HL-60/S4 treated with retinoic acid at 250 ng/mL for 4 days and 3 days (cell line): ENCODE measurements around the gene BOK.
"Not testable (repeated sequence)": the region's sequence is repeated elsewhere in the genome, so short reads cannot be mapped to it uniquely, and the experiment has no call there.

Experiments used
- in situ Hi-C: fragments of 300-500 bp; cut with MboI; formaldehyde crosslinking; loops from 2 replicates; pipeline ENCODE4 v1.7.0; 2022; ENCODE audit warnings: low sequenced_read_pairs

The BOK gene

GRCh38 chr2:241554610-241555322 lies 3.8 kb upstream of the BOK start:
- in situ Hi-C loops = no loop called here

- in situ Hi-C loops = no loop called here
Measured at GRCh38 chr2:241555711-241556110, 2.8 kb upstream of the BOK start.

- in situ Hi-C loops = no loop called here
Measured at GRCh38 chr2:241556746-241557145, 1.8 kb upstream of the BOK start.

- in situ Hi-C loops = no loop called here
Measured at GRCh38 chr2:241559323-241560161, 997 bp downstream of the BOK start.

GRCh38 chr2:241560162-241560882 lies 1.8 kb downstream of the BOK start:
- in situ Hi-C loops = no loop called here

- in situ Hi-C loops = no loop called here
Measured at GRCh38 chr2:241560883-241561474, 2.4 kb downstream of the BOK start.

- in situ Hi-C loops = no loop called here
Measured at GRCh38 chr2:241561832-241562231, 3.3 kb downstream of the BOK start.

GRCh38 chr2:241562269-241562891 lies 3.8 kb downstream of the BOK start:
- in situ Hi-C loops = no loop called here

GRCh38 chr2:241563031-241563507 lies 4.5 kb downstream of the BOK start:
- in situ Hi-C loops = no loop called here

- in situ Hi-C loops = no loop called here
Measured at GRCh38 chr2:241563571-241563980, 5.0 kb downstream of the BOK start.

GRCh38 chr2:241563981-241564595 lies 5.5 kb downstream of the BOK start:
- in situ Hi-C loops = no loop called here

- in situ Hi-C loops = no loop called here
Measured at GRCh38 chr2:241564596-241565410, 6.3 kb downstream of the BOK start.

- in situ Hi-C loops = no loop called here
Measured at GRCh38 chr2:241565411-241565810, 6.9 kb downstream of the BOK start.

- in situ Hi-C loops = not testable (repeated sequence)
Measured at GRCh38 chr2:241566021-241566420, 7.5 kb downstream of the BOK start.

- in situ Hi-C loops = no loop called here
Measured at GRCh38 chr2:241566468-241566867, 7.9 kb downstream of the BOK start.

- in situ Hi-C loops = not testable (repeated sequence)
Measured at GRCh38 chr2:241567266-241567665, 8.7 kb downstream of the BOK start.

- in situ Hi-C loops = no loop called here
Measured at GRCh38 chr2:241567776-241568175, 9.2 kb downstream of the BOK start.

GRCh38 chr2:241568726-241569125 lies 10.2 kb downstream of the BOK start:
- in situ Hi-C loops = no loop called here

- in situ Hi-C loops = no loop called here
Measured at GRCh38 chr2:241569831-241570281, 11.3 kb downstream of the BOK start.
